GM12873 (cell line): ENCODE measurements around the gene ZNF804A.

Experiments used
- TF ChIP-seq, protein P1 (sequence below): IDR thresholded peaks from 2 replicates; pipeline ENCODE4 v1.5.1; 2012; ENCODE audit warnings: low read depth, mild to moderate bottlenecking, moderate library complexity, low read length, control low read depth; ENCODE audit not compliant: insufficient read depth; ENCODE audit errors: missing control alignments

ZNF804A gene

DNA sequence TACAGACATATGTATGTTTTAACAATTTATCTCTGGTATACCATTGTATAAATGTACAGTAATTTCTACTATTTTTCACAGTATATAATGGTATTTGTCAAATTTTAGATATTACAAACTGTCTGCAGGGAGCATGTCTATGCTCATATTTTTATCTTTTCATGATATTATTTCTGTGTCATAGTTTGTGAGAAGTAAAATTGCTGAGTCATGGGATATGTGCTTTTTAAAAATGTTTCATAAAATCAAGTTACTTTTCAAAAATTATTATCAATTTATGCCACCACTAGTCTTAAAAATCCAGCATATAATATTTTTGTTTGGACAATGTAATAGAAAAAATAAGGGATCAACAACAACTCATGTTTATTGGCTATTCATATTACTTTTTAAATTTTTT is 9.1 kb upstream of the ZNF804A start:
- TF ChIP-seq, protein P1, sequence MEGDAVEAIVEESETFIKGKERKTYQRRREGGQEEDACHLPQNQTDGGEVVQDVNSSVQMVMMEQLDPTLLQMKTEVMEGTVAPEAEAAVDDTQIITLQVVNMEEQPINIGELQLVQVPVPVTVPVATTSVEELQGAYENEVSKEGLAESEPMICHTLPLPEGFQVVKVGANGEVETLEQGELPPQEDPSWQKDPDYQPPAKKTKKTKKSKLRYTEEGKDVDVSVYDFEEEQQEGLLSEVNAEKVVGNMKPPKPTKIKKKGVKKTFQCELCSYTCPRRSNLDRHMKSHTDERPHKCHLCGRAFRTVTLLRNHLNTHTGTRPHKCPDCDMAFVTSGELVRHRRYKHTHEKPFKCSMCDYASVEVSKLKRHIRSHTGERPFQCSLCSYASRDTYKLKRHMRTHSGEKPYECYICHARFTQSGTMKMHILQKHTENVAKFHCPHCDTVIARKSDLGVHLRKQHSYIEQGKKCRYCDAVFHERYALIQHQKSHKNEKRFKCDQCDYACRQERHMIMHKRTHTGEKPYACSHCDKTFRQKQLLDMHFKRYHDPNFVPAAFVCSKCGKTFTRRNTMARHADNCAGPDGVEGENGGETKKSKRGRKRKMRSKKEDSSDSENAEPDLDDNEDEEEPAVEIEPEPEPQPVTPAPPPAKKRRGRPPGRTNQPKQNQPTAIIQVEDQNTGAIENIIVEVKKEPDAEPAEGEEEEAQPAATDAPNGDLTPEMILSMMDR = no peak

DNA sequence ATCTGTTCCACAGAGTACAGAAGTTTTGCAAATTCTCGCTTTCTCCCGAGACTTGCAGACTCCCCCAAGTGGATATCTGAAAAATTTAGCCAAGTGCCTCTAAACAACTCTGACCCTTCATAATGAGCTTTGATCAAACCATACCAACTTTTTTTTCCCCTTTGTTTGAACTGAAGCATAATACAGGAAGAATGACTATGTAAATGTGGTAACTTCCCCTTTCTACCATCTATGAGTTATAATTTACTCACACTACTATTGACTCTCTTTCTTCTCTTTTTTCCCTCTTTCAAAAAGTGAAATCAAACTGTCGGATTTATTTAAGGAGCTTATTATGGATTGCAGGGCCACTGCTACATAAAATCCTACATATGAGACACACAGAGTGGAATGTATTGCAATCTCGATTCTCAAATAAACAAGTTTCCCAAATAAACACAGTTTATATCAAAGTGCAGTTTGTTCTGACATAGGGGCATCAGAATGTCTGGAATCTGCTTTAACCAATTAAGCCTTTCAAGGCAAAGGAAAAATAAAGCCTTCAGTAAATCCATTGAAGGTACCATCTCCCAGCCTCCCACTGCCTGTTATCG is 1.4 kb upstream of the ZNF804A start:
- TF ChIP-seq, protein P1 = peak; percentile 14

DNA sequence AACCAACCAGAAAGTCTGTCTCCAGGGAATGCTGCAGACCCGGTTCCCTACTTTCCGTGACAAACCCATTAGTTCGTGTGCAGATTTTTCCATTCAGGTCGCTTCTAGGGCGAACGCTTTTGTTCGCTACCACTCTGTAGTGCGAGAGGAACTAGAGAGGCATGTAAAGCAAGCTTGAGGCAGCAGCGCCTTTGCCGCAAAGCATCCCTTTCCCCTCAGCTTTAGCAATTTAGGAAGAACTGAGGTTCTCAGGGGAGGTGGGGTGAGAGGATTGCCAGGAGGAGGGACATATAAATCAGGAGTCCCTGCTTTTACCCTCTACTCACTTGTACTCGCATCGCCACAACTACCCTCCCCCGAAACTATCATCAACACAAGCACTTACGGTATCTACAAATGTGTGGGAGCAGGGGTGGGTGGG is 748 bp upstream of the ZNF804A start:
- TF ChIP-seq, protein P1 = no peak

DNA sequence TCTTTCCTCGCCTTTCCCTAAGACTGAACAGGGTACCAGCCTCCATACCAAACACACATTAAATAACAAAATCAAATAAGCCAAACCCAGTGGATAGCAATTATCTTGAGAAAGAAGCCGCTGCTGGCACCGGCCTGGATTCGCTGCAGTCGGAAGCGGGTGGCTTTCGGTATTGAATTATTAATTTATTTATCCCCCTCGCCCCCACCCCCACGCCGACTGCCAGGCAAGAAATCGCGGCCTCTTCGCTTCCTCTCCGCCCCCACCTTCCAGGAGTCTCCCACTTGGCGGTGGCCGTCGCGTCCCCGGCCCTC is 370 bp upstream of the ZNF804A start:
- TF ChIP-seq, protein P1 = no peak

DNA sequence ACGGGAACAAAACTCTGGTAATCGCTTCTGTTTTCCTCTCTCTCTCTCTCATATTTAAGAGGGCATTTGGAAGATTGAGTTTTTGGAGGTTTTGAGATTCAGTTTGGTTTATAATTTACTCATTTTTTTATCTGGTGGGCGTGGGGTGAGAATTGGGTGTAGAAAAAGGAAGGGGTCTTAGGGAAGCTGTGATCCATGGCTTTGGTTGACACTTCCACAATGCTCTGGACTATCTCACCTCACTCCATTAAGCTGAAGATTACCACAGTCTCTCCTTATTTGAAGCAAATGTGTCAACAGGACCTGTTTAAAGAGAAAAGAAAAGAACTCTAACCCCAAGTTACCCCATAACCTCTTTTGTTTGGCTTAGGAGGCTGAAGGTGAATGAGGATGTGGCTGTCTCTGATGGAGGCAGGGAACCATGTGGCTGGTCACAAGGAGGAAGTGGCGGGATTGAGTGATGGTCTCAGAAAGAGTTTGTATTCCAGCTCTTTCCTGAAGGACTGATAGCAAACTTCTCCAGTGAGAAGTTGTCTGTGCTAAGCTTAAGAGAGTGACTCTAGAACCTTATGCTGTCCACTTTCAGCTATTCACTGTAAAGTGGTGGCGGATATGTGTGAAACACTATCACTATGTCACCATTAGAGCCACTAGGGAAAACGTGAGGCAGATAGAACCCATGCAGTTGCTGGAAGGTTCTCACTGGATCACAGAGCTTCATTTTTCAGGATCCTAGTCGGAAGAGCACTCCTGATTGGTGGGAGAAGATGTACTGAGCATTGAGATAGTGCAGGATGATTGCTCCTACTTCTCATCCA is 934 bp downstream of the ZNF804A start:
- TF ChIP-seq, protein P1 = no peak

DNA sequence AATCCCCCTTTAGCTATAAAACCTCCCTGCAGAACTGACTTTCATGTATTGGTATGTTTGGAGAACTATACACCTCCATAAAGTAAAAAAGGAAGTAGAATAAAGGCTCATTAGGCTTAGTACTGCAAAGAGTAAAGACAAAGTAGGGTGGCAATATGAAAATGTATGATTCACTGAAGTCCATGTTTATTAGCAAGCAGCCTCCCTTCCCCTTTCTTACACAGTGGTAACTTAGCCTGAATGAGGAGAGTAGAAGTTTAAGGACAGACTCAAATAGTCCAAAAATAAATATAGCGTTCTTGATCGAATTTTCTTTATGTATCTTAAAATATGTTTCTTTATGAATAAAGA is 1.5 kb downstream of the ZNF804A start:
- TF ChIP-seq, protein P1 = no peak

DNA sequence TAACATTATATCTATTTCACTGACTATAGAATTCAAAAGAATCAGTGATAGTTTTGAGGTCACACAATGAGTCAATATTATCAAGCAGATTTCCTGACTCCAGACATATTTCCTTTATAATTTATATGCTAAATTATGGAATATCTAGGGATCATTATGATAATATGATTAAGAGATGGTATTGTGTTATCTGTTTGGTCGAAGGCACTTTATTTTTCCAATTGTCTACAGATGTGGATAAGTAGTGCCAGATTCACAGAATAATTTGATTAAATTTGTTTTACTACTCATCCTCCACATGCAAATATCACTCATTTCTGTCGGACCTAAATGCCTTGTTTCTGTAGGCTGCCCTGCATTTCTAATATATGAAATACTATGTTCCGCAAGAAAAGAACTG is 4.4 kb downstream of the ZNF804A start:
- TF ChIP-seq, protein P1 = no peak
